Measurements from ENCODE around the gene TMEM254.
A peak's percentile ranks its signal among the peaks of the same experiment; 100 is the strongest.
"Not testable (repeated sequence)": the region's sequence is repeated elsewhere in the genome, so short reads cannot be mapped to it uniquely, and the experiment has no call there.

Gene TMEM254, protein sequence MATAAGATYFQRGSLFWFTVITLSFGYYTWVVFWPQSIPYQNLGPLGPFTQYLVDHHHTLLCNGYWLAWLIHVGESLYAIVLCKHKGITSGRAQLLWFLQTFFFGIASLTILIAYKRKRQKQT

DNA sequence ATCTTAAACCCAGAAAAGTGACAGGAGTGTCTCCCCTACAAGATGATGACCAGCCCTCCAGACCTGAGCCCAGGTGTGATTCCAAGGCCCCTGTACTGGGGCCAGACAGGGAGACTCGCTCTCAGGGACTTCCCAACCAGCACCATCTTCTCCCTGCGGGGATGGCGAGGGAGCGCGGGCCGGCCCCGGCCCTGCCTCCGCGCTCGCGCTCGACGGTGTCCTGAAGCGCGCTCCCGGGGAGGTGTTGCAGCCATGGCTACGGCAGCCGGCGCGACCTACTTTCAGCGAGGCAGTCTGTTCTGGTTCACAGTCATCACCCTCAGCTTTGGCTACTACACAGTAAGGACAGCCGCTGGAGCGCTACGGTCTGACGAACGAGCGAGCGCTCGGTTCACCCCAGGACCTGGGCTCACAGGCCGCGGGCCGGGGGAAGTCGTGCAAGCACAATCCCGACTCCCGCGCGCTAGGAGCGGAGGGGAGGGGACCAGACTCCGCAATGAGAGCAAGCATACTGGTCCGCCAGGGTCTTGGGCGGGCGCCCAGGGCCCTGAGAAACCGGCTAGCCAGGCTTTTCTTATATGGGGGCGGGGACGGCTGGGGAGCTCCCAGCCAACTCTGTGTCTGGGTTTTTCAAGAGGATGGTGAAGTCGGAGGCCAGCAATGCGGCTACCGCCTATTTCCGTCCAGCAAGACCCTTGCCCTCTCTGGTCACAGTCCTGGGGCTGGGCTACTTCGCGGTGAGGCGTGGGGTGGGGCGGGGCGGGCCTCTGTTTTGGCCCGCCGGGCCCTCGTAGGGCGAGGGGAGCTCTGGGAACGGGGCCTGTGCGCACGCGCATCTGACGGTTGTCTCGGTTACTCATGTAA is at the start of gene TMEM254:
TMEM254 (plus strand) TSS at position 218 of the 864 bp plus-strand sequence; CDS start at position 253, 35 bp downstream.
- in situ Hi-C loops (cut with HindIII; ENCODE audit: low sequenced_read_pairs): no loop called here
- H3K4me3 ChIP-seq (ENCODE audit: low read depth, low read length): peak within 1 kb of the TSS; percentile 71
- peak; percentile 71 for DNase-seq (ENCODE audit: low read depth)
- TF ChIP-seq, protein P1, sequence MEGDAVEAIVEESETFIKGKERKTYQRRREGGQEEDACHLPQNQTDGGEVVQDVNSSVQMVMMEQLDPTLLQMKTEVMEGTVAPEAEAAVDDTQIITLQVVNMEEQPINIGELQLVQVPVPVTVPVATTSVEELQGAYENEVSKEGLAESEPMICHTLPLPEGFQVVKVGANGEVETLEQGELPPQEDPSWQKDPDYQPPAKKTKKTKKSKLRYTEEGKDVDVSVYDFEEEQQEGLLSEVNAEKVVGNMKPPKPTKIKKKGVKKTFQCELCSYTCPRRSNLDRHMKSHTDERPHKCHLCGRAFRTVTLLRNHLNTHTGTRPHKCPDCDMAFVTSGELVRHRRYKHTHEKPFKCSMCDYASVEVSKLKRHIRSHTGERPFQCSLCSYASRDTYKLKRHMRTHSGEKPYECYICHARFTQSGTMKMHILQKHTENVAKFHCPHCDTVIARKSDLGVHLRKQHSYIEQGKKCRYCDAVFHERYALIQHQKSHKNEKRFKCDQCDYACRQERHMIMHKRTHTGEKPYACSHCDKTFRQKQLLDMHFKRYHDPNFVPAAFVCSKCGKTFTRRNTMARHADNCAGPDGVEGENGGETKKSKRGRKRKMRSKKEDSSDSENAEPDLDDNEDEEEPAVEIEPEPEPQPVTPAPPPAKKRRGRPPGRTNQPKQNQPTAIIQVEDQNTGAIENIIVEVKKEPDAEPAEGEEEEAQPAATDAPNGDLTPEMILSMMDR (IDR thresholded peaks at IDR 0.05; ENCODE audit: low read depth, low read length, missing control alignments): no peak

DNA sequence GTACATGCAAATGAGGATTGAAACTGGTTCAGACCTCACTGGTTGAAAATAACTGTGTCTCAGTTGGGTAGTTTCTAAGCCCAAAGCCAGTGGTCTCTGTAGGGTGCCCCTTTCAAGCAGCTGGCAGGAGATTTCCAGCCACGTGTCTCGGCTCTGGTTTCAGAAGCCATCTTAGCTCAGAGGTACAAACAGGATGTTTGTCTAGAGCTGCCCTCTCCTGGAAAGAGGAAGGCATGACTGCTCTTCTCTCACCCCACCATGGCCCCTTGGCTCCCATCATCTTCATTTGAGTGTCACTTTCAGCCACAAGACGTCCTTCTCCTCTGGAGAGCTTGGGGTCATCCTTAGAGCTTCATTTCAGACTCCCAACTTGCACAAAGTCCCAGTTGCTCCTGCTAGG is 49.3 kb upstream of the TMEM254 start:
- in situ Hi-C loops (cut with HindIII; ENCODE audit: low sequenced_read_pairs); DNase-seq (ENCODE audit: low read depth); H3K4me3 ChIP-seq (ENCODE audit: low read depth, low read length): not testable (repeated sequence)

DNA sequence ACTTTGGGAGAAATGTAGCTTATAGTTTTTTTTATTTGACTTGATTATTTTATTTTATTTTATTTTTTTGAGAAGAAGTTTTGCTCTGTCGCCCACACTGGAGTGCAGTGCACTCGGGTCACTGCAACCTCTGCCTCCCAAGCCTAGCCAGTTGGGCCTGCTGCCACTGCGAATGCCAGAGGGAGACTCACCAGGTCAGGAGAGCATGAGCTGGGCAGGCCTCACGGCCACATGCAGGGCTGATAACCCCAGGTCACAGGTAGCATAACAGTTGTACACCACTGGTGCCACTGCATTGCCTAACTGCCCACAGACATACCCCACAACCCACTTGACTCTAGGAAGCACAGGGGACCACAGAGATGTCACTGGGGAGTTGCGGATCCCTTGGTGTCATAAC is 48.6 kb upstream of the TMEM254 start:
- DNase-seq (ENCODE audit: low read depth); in situ Hi-C loops (cut with HindIII; ENCODE audit: low sequenced_read_pairs); H3K4me3 ChIP-seq (ENCODE audit: low read depth, low read length): not testable (repeated sequence)

DNA sequence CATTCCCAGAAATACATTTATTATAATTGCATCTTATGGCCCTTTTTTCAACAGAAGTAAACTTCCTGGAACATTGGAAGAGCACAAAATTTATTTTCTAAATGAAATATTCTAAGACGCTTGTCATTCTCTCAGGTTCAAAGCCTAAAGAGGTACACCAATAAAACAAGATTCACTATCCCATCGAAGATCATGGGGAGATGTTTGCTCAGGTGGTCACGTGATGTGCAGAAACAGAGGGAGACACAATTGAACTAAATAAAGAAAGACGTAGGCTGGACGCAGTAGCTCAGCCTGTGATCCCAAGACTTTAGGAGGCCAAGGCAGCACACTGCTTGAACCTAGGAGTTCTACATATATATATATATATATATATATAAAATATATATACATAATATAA is 46.0 kb upstream of the TMEM254 start:
- H3K4me3 ChIP-seq (ENCODE audit: low read depth, low read length): no peak overlapping the region
- no peak for DNase-seq (ENCODE audit: low read depth)
- in situ Hi-C loops (cut with HindIII; ENCODE audit: low sequenced_read_pairs): no loop called here
- TF ChIP-seq, protein P1 (IDR thresholded peaks at IDR 0.05; ENCODE audit: low read depth, low read length, missing control alignments): no peak

DNA sequence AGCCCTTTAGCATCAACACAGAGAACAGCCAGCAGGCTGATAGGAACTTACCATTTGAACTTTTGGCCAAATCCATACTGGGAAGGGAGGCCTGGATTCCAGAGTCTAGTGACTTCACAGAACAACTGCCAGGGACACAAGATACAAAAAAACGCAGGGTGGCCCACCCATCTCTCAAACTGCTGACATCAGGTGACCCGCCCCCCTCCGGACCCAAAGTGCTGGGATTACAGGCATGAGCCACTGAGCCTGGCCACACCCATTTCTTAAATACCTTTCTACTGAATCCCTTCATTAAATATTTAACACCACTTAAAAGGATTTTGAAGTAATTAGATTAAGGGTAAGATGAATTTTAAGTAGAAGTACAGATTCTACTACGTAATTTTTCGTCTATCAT is 43.7 kb upstream of the TMEM254 start:
- DNase-seq (ENCODE audit: low read depth); in situ Hi-C loops (cut with HindIII; ENCODE audit: low sequenced_read_pairs); H3K4me3 ChIP-seq (ENCODE audit: low read depth, low read length): not testable (repeated sequence)

DNA sequence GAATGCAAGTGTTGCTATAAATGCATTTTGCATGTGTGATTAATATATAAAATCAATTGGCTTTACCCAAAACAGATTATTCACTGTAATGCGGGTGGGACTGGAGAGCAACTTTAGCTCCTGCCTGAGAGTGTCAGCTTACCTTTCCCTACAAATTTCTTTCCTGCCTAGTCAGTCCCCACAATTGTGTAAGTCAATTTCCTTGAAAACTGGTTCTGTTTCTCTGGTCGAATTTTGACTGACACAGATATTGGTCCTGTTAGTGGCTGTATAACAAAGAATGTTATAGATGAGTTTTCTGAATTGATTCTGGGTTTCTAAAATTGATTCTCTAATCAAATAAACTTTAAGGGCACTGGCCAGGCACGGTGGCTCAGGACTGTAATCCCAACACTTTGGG is 43.0 kb upstream of the TMEM254 start:
- H3K4me3 ChIP-seq (ENCODE audit: low read depth, low read length); in situ Hi-C loops (cut with HindIII; ENCODE audit: low sequenced_read_pairs): not testable (repeated sequence)

DNA sequence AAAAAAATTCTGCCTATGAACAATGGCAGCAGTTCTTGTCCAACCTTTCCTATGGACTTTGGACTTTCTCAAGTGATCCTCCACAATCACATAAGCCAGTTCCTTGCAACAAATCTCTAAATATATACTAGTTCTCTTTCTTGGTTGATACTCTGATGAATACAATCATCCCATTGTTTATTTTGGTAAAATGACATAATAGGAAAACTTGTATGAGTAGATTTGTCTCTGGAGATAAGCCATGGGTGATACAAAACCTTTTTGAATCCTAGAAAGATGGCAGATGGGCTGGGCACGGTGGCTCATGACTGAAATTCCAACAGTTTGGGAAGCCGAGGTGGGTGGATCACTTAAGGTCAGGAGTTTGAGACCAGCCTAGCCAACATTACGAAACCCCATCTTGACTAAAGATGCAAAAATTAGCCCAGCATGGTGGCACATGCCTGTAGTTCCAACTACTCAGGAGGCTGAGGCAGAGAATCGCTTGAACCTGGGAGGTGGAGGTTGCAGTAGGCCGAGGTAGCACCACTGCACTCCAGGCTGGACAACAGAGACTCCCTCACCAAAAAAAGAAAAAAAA is 41.5 kb upstream of the TMEM254 start:
- in situ Hi-C loops (cut with HindIII; ENCODE audit: low sequenced_read_pairs); H3K4me3 ChIP-seq (ENCODE audit: low read depth, low read length); DNase-seq (ENCODE audit: low read depth): not testable (repeated sequence)

More for the DNA sequence above, 43.0 kb upstream of the TMEM254 start:
- not testable (repeated sequence) for DNase-seq (ENCODE audit: low read depth)

DNA sequence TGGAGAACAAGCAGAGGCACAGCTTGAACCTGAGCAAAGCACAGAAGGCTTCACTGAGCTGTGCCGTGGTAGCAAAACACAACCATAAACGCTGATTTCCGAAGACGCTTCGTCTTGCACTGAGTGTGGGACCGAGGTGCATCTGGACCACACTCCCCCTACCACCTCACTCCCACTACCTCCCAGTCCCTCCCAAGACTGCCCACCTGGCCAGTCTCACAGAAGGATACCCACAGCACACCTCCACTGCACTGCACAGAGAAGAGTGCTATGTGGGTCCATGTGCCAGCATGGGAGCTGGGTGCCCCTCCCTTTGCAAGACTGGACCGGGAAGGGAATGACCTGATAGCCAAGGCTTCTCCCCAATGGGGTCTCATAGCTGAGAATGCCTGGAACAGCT is 40.2 kb upstream of the TMEM254 start:
- in situ Hi-C loops (cut with HindIII; ENCODE audit: low sequenced_read_pairs): not testable (repeated sequence)

DNA sequence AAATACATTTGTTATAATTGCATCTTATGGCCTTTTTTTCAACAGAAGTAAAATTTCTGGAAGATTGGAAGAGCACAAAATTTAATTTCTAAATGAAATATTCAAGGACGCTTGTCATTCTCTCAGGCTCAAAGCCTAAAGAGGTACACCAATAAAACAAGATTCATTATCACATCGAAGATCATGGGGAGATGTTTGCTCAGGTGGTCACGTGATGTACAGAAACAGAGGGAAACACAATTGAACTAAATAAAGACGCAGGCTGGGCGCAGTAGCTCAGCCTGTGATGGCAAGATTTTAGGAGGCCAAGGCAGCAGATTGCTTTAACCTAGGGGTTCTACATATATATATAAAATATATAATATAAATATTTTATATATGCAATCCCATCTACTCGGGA is 37.3 kb upstream of the TMEM254 start:
- in situ Hi-C loops (cut with HindIII; ENCODE audit: low sequenced_read_pairs): no loop called here
- TF ChIP-seq, protein P1 (IDR thresholded peaks at IDR 0.05; ENCODE audit: low read depth, low read length, missing control alignments): no peak
- no peak for DNase-seq (ENCODE audit: low read depth)
- H3K4me3 ChIP-seq (ENCODE audit: low read depth, low read length): no peak overlapping the region

More for the DNA sequence above, 40.2 kb upstream of the TMEM254 start:
- not testable (repeated sequence) for H3K4me3 ChIP-seq (ENCODE audit: low read depth, low read length); DNase-seq (ENCODE audit: low read depth)

DNA sequence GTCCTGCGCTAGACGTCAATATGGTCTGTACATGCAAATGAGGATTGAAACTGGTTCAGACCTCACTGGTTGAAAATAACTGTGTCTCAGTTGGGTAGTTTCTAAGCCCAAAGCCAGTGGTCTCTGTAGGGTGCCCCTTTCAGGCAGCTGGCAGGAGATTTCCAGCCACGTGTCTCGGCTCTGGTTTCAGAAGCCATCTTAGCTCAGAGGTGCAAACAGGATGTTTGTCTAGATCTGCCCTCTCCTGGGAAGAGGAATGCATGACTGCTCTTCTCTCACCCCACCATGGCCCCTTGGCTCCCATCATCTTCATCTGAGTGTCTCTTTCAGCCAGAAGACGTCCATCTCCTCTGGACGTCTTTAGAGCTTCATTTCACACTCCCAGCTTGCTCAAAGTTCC is 33.5 kb upstream of the TMEM254 start:
- in situ Hi-C loops (cut with HindIII; ENCODE audit: low sequenced_read_pairs); H3K4me3 ChIP-seq (ENCODE audit: low read depth, low read length); DNase-seq (ENCODE audit: low read depth): not testable (repeated sequence)

All from astrocyte of the cerebellum (primary cell).